Keratinocyte (primary cell): Measurements from ENCODE around the gene GPC5.
"Not testable (repeated sequence)": the region's sequence is repeated elsewhere in the genome, so short reads cannot be mapped to it uniquely, and the experiment has no call there.

Source experiments
- CTCF ChIP-seq, 3 experiments: IDR thresholded peaks in 1 of 3; conservative IDR thresholded peaks in 1 of 3; optimal IDR thresholded peaks in 1 of 3; 2 replicates in 2 of 3; 3 replicates in 1 of 3; pipeline versions ENCODE3 to v1.5.1; 2011; ENCODE audit warnings: low read length in 3 of 3, mild to moderate bottlenecking in 3 of 3, moderate library complexity in 2 of 3, control low read depth in 1 of 3, inconsistent platforms in 1 of 3; ENCODE audit not compliant: insufficient read depth in 2 of 3; ENCODE audit errors: extremely low read depth in 1 of 3
- EZH2 ChIP-seq: IDR thresholded peaks from one replicate; pipeline ENCODE4 v1.6.1; 2012; ENCODE audit warnings: inconsistent platforms, mild to moderate bottlenecking, low read length, moderate library complexity

- TF ChIP-seq CTCF (optimal IDR thresholded peaks at IDR 0.05 in 1 of 3, IDR thresholded peaks at IDR 0.05 in 1 of 3, conservative IDR thresholded peaks at IDR 0.05 in 1 of 3; ENCODE audit: extremely low read depth in 1 of 3, insufficient read depth in 2 of 3, low read length in 3 of 3); EZH2: not testable (repeated sequence)
Observed at GRCh38 chr13:91798338-91798737, 399.9 kb downstream of the GPC5 start.
